HG03432 (cell line): ENCODE results near the gene VLDLR.

Experiments
- ATAC-seq: cut with Tn5 transposase; IDR thresholded peaks from one replicate; pipeline ENCODE4 v1.9.1; 2021; ENCODE audit warnings: mild to moderate bottlenecking, moderate library complexity; ENCODE audit not compliant: unreplicated experiment

Gene VLDLR

GRCh38 chr9:2662496-2662895, 40.9 kb downstream of the VLDLR start:
- ATAC-seq = no peak

DNA sequence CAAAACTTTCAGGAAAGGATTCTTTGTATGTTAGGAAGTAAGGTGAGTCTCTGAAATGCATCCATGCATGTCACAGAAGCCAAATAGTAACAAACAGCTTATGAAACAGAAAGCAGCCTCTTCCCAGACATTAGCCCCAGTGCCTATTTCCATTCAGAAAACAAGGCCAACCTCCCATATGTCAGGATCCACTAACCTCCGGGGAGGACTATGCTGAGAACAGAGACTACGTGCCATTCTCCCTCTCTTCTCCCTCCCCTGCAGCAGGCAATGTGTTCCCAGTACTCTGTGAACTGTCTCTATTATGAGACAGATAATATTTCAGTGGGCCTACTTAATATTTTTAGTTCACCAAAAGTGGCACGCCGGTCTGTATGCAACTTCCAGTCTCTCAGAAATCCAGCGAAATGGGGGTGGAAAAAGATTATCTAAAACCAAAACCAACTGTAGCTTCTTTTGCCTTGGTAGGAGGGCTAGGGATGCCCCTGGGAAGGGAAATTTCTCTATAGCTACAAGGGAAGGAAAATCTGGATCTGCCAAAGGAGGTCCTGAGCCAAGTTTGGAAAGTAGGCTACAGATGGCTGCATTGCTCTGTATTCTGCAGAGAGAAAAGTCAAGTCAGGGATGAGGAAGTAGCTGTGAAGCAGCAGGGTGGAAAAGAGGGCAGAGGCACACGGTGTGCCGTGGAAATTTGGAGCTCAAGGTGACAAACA, 42.0 kb downstream of the VLDLR start:
- ATAC-seq = no peak

DNA sequence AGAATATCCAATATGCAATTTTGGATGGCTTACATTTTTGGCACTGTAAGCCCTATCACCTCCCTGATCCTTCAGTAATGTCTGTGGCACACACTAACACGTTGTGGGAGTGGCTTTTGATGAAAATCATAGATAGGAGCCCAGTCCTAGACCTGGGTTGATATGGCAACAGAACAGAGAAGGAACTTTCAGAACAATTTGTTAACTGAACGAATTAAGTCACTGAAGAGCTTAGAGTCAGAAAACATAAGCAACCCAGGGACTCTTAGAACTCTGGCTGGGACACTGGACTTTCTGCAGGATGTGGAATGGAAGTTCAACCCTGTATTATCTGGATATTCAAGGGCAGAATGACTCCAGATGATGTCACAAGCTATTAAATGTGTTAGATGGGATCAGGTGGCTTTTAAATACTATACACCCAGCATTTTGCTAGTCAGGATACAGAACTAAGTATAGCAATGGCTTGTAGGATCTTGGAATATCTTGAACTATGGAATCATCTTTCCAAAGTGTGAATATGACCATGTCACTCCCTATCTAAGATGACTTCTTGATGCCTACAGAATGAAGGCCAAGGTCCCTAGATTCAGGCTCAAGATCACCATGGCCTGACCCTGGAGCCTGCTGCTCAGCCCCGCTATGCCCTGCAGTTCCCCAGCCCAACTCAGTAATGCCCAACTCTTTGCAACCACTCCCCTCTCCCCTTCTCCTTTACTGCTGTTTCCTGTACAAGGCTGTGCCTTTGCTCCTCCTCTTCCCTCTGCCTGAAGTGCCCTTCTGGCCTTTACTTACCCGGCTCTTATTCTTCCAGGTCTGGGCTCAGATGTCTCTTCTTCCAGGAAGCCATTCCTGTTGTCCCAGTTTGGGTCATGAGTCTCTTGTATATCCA, 42.8 kb downstream of the VLDLR start:
- no peak for ATAC-seq

- ATAC-seq = no peak
Observed at GRCh38 chr9:2666569-2666968, 45.0 kb downstream of the VLDLR start.

DNA sequence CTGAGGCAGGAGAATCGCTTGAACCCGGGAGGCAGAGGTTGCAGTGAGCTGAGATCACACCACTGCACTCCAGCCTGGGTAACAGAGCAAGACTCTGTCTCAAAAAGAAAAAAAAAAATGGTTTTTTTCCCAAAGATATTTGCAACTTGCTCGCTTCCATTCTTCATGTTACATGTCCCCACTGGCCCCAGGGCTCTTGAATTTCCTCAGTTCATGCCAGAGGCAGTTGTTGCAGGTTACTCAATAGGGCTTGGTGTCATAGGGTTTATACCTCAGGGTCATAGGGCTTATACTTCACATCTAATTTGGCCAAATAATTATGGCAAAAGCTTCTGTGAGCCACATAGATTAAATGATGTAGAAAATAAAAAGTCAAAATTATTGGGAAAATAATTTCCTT, 51.6 kb downstream of the VLDLR start:
- no peak for ATAC-seq

DNA sequence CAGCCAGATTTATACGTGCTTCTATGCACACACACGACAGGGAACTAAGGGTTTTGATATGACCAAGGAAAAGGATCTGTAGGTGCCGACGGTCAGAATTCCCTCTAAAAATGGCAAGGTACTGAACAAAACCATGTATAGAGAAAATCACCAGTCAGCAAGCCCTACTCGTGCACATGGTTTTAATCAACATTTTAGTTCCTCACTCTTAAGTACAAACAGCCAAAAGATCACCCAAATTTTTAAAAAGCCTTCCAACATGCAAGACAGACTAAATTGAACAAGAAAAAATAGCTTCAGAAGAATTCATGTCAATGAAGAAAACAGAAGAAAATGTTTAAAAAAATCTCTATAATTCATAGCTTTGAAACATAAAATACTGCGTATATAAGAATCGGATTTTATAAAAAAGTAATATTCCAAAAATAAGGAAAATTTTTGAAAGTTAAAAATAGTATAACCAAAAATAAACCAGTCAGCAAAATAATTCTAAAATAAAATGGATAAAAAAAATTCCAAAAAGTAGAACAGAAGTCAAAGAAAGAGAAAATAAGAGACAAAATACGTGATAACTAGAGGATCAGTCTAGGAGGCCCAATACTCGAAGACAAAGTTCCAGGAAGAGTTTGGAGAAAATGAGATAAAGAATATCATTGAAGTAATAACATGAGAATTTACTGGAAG, 52.7 kb downstream of the VLDLR start:
- no peak for ATAC-seq

GRCh38 chr9:2675834-2676233, 54.2 kb downstream of the VLDLR start:
- ATAC-seq = no peak

DNA sequence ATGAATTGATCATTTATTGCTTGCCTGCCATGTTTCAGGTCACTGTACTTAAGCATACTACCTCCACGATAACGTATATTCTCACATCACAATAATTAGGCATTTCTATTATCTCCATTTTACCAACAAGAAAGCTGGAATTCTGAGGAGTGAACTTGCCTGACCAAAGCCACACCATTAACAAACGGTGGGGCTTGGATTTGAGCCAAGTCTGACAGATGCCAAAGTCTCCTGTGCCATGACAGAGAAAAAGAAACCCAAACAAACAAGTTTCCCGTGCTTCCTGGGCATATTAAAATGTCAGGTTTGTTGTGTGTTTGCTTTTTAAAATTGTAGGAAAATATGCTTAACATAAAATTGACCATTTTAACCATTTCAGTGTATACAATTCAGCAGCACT, 54.9 kb downstream of the VLDLR start:
- no peak for ATAC-seq

GRCh38 chr9:2677915-2678889, 56.6 kb downstream of the VLDLR start:
- no peak for ATAC-seq

GRCh38 chr9:2679011-2679410, 57.4 kb downstream of the VLDLR start:
- ATAC-seq = no peak

DNA sequence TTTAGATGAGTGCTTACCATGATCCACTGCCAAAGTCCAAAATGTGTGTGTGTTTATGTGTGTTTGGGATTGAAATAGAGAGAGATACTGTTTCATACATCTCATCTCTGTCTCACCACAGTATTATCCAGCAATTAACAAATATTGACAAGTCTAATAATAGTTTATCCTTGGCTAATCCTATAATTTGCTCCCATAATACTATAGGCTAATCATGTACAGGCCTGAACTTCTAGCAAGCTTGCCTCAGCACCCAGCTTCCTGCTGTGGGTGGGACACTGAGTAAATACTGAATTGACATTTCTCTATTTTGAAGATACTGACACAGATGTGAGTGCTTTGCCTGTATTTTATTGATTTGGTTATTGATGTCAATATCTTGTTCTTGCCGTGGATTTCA, 60.4 kb downstream of the VLDLR start:
- no peak for ATAC-seq

- ATAC-seq = no peak
Observed at GRCh38 chr9:2686911-2687310, 65.3 kb downstream of the VLDLR start.

GRCh38 chr9:2688636-2689035, 67.0 kb downstream of the VLDLR start:
- ATAC-seq = no peak

- no peak for ATAC-seq
Observed at GRCh38 chr9:2691212-2691611, 69.6 kb downstream of the VLDLR start.

DNA sequence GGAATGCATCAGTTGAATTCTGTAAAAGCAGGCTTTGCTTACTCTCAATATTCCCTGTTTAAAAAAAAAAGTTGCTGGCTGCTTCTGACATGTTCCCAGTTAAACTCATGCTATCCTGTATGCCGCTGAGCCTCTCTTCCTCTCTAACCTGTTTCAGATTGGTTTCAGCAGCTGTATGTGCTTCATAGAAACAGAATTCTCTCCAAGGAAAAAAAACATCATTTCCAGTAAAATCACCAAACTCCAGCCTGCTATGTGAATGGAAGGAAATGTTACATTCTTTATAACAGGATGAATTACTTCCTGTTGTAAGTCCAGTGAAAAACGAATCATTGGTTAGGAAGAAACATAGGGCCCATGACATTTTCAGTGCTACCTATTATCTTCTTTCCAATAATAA, 70.0 kb downstream of the VLDLR start:
- no peak for ATAC-seq

DNA sequence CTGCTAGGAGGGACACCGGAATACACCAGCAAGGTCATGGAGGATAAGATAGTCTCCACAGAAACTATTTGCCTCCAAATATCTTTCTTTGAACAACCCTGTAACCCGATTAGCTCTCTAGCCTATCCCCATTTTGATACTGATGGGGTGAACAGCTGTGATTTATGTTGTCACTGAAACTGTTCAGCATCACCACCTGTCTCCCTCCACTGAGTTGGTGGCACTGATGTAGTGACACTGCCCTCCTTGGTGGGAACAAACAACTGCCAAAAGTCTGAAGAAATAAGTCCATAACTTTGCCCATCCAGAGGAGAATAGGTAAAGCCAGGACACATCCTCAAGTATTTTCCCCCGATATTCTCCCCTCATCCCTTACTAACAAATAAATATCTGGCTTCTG, 71.5 kb downstream of the VLDLR start:
- no peak for ATAC-seq

DNA sequence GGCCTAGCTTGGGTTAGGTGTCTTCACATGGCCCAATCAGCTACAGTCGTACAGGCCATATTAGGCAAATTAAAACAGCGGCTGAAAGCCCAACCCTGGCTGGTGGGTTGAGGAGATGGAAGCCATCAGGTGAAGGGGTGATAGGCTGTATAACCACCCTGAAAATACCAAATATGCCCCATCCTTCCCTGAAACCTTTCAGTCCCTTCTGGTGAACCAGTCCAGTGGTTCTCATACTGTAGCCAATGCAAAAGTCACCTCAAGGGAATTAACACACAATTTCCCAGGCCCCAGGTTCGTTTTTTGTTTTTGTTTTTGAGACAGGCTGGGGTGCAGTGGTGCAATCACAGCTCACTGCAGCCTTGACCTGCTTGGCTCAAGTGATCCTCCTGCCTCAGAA, 75.9 kb downstream of the VLDLR start:
- no peak for ATAC-seq

- ATAC-seq = no peak
Observed at GRCh38 chr9:2700398-2700797, 78.8 kb downstream of the VLDLR start.

DNA sequence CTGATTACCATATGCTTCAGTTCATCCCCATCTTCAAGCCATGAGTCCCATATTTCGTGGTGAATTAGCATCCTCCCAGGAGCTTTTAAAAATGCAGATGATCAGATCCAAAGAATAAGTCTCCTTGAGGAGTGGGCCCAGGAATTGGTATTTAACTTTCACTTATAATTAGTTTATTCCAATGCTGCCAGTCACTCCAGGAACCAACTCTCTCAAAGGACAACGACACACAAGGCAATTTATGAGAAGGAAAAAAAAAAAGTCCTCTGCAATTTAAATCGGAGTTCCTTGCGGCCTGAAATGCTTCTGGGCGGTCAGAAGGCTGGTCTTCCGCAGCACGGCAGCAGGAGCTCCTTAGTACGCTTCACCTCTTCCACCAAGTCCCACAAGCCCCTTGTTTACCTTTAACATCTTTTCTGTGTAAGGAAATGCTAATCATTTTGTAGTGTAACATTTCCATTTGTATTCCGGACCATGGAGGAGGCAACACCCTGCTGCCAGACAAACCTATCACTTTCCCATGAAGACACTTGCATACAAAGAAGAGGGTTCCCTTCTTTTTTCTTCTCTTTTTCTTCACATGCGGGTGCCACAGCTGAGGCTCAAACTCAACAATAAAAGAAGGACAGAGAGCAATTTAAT, 79.4 kb downstream of the VLDLR start:
- no peak for ATAC-seq

DNA sequence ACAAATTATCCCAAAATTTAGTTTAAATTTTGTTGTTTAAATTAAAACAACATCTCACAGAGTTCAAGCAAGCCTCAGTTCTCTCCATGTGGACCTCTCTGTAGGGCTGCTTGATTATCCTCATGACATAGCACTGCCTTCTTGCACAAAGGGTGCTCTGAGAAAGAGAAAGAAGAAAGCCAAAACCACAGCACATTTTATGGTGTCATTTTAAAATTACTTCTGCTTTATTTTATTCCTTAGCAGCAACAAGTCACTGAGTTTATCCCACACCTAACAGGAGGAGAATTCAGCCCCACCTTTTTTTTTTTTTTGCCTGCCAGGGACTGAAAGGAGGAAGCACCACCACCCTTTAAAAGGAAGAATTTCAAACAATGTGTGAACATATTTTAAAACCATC, 82.9 kb downstream of the VLDLR start:
- no peak for ATAC-seq
